Kidney (tissue), 14 donors: Measurements from ENCODE around the gene POLRMT. TPM values are rescaled to one million over a fixed set of nuclear protein-coding genes. Genes with fewer than 3 reads are reported as not detected.
"Not testable (repeated sequence)": the region's sequence is repeated elsewhere in the genome, so short reads cannot be mapped to it uniquely, and the experiment has no call there.

Experiments
- DNase-seq, 5 donors: peaks; one replicate each; pipeline ENCODE4 v3.0.0-alpha.2; 2013 to 2020
- FAIRE-seq: peaks from 2 replicates; lab custom pipeline; 2012; peaks lifted over from hg19 to GRCh38; lab: Jason Lieb, UNC
- H3K27ac ChIP-seq, 2 donors: one replicate each; pipeline ENCODE4 v1.7.0; 2013; ENCODE audit warnings: low read depth in 2 of 2, low read length in 2 of 2, inconsistent platforms in 1 of 2
- H3K27me3 ChIP-seq: one replicate; pipeline ENCODE4 v1.7.1; 2013; ENCODE audit warnings: low read length, inconsistent platforms; ENCODE audit not compliant: control insufficient read depth, insufficient read depth
- H3K36me3 ChIP-seq, 3 donors: one replicate each; pipeline versions ENCODE4 v1.7.0 to v1.7.1; 2013; ENCODE audit warnings: low read length in 3 of 3, control low read depth in 1 of 3, inconsistent platforms in 1 of 3; ENCODE audit not compliant: insufficient read depth in 3 of 3, control insufficient read depth in 2 of 3
- H3K4me1 ChIP-seq, 3 donors: one replicate each; pipeline versions ENCODE4 v1.7.0 to v1.7.1; 2013; ENCODE audit warnings: low read length in 3 of 3, inconsistent platforms in 1 of 3, low read depth in 1 of 3; ENCODE audit not compliant: control insufficient read depth in 2 of 3, insufficient read depth in 2 of 3
- H3K4me3 ChIP-seq, 3 donors: one replicate each; pipeline versions ENCODE4 v1.7.0 to v1.8.1; 2013; ENCODE audit warnings: low read length in 3 of 3, control low read depth in 1 of 3, inconsistent platforms in 1 of 3
- H3K9ac ChIP-seq, 3 donors: one replicate each; pipeline versions ENCODE4 v1.7.0 to v1.7.1; 2013; ENCODE audit warnings: low read length in 3 of 3, control low read depth in 1 of 3, inconsistent platforms in 1 of 3
- H3K9me3 ChIP-seq, 3 donors: one replicate each; pipeline versions ENCODE4 v1.7.0 to v1.7.1; 2013; ENCODE audit warnings: low read length in 3 of 3, control low read depth in 1 of 3, inconsistent platforms in 1 of 3; ENCODE audit not compliant: control insufficient read depth in 2 of 3, insufficient read depth in 1 of 3
- intact Hi-C: fragments of 100-400 bp; cut with DNase I; formaldehyde crosslinking; loops from one replicate; pipeline ENCODE4 v1.11.1; 2022
- polyA plus RNA-seq: library from polyadenylated mRNA; stranded (reverse); fragments of 350-450 nt; fragmentation: Illumina TruSeq; extraction: RNeasy Lipid Tissue Mini Kit (QIAGEN cat#74804); gene quantifications from one replicate; pipeline ENCODE4 v1.2.3, GENCODE V29; 2014; ENCODE audit warnings: low read depth, low replicate concordance; ENCODE audit not compliant: insufficient read depth
- total RNA-seq: library from RNA; stranded (reverse); fragmentation: NEBNext Ultra II Directional; extraction: Animal tissue kit (Norgen Biotek cat#: 25700); gene quantifications from one replicate; pipeline ENCODE4 v1.2.1, GENCODE V29; 2021
- TF ChIP-seq, protein P1 (sequence below): IDR thresholded peaks from 3 replicates; pipeline ENCODE4 v1.5.1; 2012; ENCODE audit warnings: mild to moderate bottlenecking, moderate library complexity, borderline replicate concordance; ENCODE audit not compliant: insufficient read depth; ENCODE audit errors: extremely low read depth
- donor health status: control.
- donor health status: control.
- donor health status: control.
- donor health status: control.
- donor health status: control.
- donor health status: DM: yes; HTN: yes; CAD: no.
- donor health status: Normal renal cell carcinoma (clear cell type).

The POLRMT gene
- total and polyA plus RNA-seq, 2 donors from 2014 or later = 49.8 to 117 TPM

DNA sequence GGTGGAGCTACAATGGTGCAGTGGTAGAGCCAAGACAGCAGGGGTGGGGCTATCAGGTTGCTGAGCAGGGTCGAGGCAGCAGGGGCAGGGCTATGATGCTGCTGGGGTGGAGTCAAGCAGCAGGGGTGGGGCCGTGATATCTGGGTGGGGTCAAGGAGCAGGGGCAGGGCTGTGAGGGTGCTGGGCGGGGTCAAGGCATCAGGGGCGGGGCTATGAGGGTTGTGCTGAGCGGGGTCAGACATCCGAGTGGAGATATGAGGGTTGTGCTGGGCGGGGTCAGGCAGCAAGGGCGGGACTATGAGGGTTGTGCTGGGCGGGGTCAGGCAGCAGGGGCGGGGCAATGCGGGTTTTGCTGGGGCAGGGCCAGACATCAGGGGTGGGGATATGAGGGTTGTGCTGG, 29.0 kb downstream of the POLRMT start:
- no peaks in the 10 kb centered on the region for H3K36me3 ChIP-seq
- no peak overlapping the region for H3K9ac ChIP-seq
- no peaks in the 10 kb centered on the region for H3K9me3 ChIP-seq
- TF ChIP-seq, protein P1, sequence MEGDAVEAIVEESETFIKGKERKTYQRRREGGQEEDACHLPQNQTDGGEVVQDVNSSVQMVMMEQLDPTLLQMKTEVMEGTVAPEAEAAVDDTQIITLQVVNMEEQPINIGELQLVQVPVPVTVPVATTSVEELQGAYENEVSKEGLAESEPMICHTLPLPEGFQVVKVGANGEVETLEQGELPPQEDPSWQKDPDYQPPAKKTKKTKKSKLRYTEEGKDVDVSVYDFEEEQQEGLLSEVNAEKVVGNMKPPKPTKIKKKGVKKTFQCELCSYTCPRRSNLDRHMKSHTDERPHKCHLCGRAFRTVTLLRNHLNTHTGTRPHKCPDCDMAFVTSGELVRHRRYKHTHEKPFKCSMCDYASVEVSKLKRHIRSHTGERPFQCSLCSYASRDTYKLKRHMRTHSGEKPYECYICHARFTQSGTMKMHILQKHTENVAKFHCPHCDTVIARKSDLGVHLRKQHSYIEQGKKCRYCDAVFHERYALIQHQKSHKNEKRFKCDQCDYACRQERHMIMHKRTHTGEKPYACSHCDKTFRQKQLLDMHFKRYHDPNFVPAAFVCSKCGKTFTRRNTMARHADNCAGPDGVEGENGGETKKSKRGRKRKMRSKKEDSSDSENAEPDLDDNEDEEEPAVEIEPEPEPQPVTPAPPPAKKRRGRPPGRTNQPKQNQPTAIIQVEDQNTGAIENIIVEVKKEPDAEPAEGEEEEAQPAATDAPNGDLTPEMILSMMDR = no peak
- no peaks in the 10 kb centered on the region for H3K4me1 ChIP-seq
- H3K27ac ChIP-seq = no peak overlapping the region
- H3K27me3 ChIP-seq = no peaks in the 10 kb centered on the region
- FAIRE-seq = no peak
- intact Hi-C loops = no loop called here
- H3K4me3 ChIP-seq = no peak overlapping the region
- no peak for DNase-seq

DNA sequence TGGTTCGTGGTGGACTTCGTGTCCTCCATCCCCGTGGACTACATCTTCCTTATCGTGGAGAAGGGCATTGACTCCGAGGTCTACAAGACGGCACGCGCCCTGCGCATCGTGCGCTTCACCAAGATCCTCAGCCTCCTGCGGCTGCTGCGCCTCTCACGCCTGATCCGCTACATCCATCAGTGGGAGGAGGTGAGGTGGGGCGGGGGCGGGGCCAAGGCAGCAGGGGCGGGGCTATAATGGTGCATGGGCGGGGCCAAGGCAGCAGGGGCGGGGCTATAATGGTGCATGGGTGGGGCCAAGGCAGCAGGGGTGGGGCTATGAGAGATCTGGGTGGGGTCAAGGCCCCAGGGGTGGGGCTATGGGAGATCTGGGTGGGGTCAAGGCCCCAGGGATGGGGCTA, 29.6 kb downstream of the POLRMT start:
- H3K27me3 ChIP-seq, H3K36me3 ChIP-seq, H3K9me3 ChIP-seq, H3K4me1 ChIP-seq, H3K9ac ChIP-seq, FAIRE-seq, DNase-seq, H3K27ac ChIP-seq, H3K4me3 ChIP-seq, intact Hi-C loops: not testable (repeated sequence)

DNA sequence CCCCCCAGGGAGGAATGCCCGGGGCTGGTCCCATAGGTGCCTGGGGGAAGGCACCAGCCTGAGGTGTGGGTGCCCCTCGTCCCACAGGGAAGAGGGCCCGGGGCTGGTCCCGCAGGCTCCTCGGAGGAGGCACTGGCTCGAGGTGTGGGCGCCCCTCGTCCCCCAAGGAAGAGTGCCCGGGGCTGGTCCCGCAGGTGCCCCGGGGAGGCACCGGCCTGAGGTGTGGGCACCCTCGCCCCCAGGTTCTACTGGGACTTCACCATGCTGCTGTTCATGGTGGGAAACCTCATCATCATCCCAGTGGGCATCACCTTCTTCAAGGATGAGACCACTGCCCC, 30.1 kb downstream of the POLRMT start:
- H3K4me3 ChIP-seq, H3K4me1 ChIP-seq, intact Hi-C loops, DNase-seq, H3K27ac ChIP-seq, FAIRE-seq, H3K9me3 ChIP-seq, H3K36me3 ChIP-seq, H3K9ac ChIP-seq, H3K27me3 ChIP-seq: not testable (repeated sequence)

DNA sequence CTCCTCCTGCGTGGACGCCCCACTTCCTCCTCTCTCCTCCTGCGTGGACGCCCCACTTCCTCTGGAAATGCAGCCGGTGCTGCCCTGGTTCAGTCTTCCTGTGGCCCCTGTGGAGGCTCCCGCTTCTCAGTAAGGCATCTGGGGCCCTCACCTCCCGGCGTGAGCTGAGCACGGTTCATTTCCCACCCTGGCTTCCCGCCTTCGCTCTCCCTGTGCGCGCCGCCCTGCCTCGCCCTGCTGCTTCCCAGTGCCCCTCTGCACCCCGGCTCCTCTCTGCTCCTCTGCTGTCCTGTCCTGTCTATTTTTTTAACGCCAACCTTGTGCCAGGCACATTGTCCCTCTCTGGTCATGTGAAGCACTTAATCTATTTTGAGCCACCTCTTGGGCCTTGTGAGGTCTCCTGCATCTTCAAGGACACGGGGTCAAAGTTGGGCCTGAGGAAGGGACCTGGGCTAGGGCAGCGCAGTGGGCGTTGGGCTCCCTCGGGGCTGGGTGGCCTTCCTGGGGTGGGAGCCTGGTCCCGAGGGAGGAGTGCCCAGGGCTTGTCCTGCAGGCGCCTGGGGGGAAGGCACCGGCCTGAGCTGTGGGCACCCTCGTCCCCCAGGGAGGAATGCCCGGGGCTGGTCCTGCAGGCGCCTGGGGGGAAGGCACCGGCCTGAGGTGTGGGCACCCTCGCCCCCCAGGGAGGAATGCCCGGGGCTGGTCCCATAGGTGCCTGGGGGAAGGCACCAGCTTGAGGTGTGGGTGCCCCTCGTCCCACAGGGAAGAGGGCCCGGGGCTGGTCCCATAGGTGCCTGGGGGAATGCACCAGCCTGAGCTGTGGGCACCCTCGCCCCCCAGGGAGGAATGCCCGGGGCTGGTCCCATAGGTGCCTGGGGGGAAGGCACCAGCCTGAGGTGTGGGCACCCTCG, 30.7 kb downstream of the POLRMT start:
- DNase-seq = no peak

More for the DNA sequence above, 30.7 kb downstream of the POLRMT start:
- Histone ChIP-seq H3K4me1 (no peaks in the 10 kb centered on the region), H3K36me3 (no peaks in the 10 kb centered on the region), H3K27me3 (no peaks in the 10 kb centered on the region), H3K9ac (no peak overlapping the region), H3K27ac (no peak overlapping the region), H3K4me3 (no peak overlapping the region), H3K9me3 (no peaks in the 10 kb centered on the region)
- intact Hi-C loops = no loop called here
- TF ChIP-seq, protein P1 = no peak
- FAIRE-seq = no peak
